GM21367 (cell line): ENCODE results near the gene TRA2B.
"Not testable (repeated sequence)": the region's sequence is repeated elsewhere in the genome, so short reads cannot be mapped to it uniquely, and the experiment has no call there.

Source experiments
- ATAC-seq: cut with Tn5 transposase; IDR thresholded peaks from one replicate; pipeline ENCODE4 v1.9.1; 2021; ENCODE audit not compliant: unreplicated experiment

The TRA2B gene

DNA sequence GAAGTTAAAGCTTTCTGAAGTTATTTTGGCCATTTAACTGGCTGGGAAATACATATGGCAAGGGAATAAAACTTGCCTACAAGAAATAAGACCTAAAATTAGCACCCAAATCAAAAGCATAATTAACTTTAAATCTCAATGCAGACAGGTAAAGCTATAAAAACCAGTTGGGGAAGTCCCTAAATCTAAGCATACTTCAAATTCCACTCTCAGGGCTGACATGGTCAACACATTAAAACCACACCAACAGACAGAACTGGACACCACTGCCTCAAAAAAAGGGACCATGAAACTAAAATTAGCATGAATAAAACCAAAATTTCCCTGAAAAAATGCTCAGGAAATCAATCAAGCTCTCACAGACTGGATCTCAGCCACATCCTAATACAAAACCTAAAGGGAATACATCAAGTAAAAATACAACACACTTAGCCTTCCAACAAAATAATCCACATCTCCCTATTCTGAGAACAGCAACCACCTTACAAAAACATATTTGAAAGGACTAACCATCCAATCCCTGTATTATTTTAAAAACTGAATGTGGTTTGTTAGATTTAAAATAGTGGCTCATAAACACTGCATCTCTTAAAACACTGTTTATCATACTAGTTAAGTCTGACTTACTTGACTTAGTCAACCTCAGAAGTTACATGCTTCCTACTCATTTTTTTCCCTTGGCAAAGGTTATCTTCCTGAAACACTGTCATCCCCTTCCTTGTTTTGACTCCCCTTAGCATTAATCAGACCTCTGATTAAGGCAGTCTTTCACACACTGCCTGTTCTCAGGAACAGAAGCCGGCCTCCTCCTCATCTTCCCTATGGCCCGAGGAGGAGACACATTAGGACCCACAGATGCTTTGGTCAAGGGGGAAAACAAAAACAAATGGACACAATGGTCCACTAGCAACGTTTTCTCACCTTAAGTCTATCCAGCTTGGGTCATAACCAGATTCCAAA lies 8.3 kb downstream of the TRA2B start:
- no peak for ATAC-seq

DNA sequence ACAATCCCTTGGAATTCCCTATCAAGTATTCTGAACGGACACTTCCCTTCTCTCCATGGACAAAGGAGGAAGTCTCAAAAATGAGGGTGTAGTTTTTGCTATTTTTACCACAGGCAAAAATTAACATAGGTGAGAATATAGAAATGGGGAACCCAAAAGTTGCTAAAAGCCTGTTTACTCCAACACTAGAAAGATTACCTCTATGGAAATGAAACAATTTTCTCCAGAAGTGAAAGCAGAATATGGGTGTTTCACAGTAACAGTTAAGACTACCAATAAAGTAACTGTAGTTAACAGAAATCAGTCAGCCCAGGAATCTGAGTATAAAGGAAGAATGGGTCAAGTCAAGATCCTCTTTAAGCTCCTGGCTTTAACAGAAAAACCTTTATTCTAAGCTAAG lies 9.3 kb downstream of the TRA2B start:
- no peak for ATAC-seq

DNA sequence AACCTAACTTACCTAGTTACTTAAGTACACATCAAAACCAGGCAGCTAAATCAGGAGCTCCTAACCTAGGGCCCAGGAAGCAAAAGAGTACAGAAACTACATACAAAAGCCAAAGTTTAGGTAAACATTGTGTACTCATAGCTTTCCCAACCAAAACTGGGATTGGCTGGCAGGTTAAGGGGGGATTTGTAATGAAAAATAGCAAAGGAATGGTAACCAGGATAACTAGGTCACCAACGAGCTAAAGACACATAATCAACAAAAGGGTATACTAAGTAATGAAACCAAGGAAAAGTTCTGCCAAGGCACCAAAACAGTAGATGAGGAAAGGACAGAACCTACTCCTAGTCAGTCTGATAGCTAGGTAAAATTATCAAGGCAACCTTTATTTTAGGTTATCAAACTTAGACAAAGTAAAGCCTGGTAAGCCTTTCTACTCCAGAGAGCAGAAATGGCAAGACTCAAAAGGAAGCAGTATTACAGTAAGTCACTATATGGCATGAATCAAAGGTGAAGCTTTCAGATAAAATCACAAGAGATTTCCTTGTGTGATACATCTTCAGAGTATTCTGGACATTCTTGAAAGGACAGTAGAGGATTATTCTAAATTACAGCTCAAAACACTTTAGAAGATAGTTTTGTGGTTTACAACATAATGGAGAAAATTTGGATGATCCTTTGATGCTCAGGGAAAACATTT lies 10.2 kb downstream of the TRA2B start:
- no peak for ATAC-seq

DNA sequence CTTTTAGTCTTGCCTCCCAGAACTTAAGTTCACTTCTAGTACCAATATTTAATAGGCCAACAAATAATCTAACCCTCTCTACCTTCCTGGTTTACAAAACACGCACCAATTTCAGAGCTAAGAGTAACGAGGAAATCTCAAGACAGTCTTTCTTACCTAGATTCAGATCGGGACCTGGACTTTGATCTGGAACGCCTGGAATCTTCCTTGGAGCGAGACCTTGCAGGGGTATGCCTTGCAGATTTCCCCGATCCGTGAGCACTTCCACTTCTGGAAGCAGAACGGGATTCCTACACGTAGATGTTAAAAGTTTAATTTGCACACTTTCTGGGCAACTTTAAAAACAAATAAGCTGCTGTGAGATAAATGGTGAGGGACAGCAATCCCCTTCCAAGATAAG lies 11.4 kb downstream of the TRA2B start:
- ATAC-seq = no peak

DNA sequence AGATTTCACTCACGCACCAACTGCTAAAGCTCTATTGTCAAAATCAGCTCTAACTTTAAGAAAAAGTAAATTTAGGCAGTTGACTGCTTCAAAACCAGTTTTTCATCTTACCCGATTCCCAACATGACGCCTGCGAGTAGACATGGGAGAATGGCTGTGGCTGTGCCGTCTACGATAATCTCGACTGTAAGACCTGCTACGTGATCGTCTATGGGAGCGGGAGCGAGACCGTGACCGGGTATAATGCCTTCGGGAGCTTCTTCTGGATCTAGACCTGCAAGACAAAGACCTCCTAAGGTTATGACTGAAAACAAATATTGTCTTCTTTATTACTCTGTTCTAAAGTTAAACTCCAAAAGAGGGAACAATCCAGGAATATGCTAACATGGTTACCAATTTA lies 12.5 kb downstream of the TRA2B start:
- ATAC-seq = no peak

DNA sequence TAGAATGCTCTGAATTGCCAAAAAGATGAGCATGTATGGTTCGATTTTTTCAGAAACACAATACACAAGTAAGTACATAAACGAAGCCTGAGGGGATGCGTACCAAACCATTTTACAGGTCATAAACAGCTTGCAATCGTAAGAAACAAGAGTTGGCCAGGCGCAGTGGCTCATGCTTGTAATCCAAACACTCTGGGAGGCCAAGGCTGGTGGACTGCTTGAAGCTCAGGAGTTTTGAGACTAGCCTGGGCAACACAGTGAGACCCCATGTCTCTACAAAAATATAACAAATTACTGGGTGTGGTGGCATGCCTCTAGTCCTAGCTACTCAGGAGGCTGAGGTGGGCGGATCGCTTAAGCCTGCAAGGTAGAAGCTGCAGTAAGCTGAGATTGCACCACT lies 13.4 kb downstream of the TRA2B start:
- no peak for ATAC-seq

DNA sequence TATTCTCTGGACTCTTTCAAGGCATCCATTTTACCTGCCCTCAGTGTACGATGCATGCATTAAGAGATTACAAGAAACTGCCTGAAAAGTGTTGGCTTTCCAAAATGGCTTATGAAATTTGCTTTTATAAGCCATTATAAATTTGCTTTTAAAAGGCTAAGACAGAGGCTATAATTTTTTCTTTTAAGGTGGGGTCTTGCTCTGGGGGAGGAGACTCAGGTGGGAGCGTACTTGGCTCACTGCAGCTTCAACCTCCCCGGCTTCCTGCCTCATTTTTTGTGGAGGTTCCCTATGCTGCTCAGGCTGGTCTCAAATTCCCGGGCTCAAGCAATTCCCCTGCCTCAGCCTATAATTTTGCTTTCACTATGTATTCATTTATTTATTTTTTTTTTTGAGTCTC lies 17.6 kb downstream of the TRA2B start:
- no peak for ATAC-seq

DNA sequence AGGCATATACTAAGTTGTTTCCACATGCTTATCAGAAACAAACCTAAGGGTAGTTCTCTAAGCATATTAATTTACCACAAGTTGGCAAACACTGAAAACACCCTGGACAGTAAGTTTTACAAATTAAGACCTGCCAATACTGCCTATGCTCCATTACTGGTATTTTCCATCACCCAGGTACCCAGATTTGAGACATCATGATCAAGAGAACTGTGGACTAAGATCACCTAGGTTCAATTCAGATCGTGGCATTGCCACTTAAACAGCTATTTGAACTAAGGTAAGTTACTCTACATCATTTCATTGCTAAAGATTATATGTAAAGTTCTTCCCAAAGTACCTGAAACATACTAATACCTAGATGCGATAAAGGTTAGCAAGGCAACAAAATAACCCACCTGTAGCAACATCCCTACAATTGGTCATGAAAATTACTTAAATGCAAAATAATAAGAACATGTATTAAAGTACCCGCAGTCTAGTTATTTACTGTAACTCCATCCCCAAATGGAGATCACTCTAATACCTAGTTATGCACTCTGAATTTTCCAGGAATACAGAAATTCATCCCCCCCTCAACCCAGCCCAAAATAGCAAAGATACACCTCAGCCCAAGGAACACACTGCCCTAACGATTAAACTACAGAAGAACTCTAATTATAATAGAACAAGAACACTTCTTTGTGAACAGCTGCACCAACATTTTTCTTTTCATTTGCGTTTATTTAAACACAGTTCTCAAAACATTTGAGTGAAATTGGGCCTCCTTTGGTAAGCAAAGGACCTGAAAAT lies 21.6 kb downstream of the TRA2B start:
- ATAC-seq = no peak

DNA sequence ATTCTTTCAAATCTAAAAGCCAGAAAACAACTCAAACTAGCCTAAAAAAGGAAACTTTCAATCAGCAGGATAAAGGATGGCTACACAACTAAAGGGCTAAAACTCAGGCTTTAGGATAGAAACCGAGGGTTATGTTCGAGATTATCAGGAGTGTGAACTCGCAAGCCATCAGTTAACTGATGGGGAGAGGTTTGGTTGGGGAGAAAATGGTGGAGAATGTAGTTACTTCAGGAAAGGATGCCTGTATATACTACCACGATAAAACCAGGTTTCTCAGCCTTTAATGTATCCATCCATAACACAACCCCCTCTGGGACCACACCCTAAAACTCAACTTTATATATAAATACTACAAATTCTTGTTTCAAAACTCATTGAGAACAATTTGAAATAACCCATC lies 22.2 kb downstream of the TRA2B start:
- ATAC-seq = no peak

DNA sequence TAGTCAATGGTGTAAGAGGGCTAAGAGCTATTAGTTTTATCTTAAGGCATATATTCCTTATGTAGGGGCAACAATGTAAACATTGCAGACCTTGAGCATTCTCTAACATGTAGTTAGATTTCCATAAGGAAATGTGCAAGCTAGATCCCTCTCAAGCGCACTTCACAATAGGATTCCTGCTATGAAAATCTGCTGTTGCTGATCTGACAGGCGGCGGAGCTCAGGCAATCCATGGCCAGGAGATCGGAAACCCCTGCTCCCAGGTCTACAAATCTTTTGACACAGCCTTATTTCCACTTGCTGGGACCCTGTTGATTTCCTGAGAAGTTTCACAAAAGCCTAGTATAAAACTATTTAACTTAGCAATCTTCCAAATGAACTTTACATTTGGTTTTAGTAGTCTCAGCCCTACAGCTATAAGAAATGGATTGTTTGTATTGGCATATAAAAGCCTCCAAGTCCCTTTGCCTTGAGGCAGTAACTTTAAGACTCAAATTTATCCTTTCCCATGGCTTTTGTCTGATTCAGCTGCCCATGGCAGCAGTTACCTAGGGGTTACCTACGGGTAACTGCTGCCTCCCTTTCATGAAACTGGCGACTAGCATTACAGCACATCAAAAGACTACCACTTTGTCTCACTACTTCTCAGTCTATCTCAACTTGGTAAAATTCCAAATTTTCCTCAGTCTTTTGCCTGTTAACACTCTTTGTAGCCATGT lies 22.7 kb downstream of the TRA2B start:
- ATAC-seq = no peak

DNA sequence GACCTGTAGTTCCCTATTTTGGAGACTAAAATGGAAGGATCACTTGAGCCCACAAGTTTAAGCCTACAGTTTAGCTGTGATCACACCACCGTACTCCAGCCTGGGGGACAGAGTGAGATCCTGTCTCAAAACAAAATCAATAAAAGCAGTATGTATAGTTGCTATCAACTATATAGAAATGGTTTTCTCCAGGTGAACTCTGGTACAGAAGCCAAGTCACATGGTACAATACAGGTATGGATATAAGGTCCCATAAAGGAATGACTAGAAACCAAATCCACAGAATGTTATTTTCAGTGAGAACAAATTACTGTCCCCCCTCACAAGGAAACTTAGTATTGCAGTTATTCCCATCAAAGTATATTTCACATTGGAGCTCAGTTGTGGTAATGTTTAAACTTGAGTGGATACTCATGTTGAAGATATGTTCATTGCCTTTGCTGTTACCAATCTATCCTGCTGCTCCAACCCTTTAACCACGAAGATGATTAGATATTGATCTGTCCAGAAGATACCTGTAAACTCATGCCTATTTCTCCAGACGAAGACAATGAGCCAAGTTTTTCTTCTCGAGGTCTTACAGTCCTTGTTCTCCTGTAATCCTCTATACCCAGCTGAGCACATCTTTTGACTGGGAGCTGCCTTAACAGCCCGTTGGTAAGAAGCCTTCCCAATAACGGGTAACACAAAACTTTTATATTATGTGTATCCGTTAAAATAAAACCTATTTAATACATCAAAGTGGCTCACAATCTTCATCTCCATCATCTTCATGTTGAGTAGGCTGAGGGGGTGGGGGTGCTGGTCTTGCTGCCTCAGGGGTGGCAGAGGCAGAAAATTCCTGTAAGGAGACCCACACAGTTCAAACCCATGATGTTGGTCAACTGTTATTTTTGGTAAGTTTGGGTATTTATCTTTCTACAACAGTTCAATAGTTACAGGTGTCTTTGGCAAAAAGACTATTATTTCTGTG lies 24.6 kb downstream of the TRA2B start:
- ATAC-seq = no peak

DNA sequence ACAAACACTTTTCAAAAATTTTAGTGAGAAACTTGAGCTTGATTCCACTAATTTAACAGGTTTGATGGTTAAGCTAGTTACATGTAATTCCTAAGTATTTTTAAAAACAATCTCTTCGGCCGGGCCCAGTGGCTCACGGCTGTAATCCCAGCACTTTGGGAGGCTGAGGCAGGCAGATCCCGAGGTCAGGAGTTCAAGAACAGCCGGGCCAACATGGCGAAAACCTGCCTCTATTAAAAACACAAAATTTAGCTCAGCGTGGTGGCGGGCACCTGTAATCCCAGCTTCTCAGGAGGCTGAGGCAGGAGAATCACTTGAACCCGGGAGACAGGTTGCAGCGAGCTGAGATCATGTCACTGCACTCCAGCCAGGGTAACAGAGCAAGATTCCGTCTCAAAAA lies 25.3 kb downstream of the TRA2B start:
- no peak for ATAC-seq

DNA sequence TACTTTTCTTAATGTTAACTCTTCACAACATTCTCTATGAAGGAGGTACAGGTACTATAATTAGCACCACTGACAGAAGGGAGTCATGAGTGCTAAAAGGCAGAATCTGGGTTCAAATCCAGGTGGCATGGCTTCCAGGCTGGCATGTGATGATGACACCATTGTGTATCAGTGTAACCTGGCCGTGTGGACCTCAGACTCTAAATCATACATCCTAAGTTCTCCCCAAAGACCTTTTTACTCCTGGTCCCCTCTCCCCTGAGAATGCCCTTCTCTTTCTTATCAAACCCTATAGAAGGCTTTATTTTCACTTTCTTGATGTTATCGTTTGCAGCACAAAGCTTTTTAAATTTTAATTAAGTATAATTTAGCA lies 26.8 kb downstream of the TRA2B start:
- ATAC-seq = not testable (repeated sequence)

DNA sequence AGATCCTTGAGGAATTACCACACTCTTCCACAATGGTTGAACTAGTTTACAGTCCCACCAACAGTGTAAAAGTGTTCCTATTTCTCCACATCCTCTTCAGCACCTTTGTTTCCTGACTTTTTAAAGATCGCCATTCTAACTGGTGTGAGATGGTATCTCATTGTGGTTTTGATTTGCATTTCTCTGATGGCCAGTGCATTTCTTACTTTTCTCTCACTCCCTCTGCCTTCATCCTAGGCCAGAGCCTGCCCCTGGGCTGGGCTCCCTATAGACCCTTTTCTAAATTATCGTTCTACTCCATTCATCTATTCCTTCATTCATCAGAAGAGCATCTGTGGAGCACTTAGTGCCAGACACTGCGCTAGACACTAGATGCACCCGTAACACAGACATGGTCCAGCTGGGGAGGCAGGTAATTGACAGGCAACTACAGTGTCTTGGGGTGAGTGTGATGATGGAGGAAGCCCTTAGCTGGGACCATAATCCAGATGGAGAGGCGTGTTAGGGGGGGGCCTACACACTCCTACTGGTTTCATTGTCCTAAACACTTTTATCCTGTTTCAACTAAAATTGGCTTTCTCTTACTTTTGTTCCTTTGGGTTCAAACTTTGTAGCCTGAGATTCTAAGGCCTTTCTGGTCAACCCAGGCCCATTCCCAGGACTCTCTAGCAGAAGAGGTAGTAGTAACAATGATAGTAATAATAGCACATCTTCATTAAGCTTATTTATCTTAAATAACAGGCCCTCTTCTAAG lies 27.3 kb downstream of the TRA2B start:
- not testable (repeated sequence) for ATAC-seq

DNA sequence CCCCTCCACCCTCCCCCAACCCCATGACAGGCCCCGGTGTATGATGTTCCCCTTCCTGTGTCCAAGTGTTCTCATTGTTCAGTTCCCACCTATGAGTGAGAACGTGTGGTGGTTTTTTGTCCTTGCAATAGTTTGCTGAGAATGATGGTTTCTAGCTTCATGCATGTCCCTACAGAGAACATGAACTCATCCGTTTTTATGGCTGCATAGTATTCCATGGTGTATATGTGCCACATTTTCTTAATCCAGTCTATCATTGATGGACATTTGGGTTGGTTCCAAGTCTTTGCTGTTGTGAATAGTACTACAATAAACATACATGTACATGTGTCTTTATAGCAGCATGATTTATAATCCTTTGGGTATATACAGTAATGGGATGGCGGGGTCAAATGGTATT lies 27.9 kb downstream of the TRA2B start:
- not testable (repeated sequence) for ATAC-seq

DNA sequence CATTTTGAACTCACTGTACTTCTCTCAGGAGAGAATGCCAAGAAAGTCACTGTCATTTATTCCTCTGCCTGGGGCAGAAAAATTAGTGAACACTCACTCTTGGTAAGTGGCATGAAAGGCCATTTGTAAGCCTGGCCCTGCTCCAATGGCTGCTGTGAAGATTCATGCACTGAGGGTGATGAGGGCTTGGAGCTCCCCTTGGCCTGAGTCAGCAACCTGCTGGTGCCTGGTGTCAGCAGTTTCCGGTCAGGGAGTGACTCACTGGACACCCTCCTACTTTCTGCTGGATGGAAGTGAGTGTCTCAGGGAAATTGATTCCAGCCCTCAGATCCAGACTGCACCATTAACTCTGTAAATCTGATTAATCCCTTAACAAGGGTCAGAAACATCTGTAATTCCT lies 37.6 kb downstream of the TRA2B start:
- no peak for ATAC-seq

DNA sequence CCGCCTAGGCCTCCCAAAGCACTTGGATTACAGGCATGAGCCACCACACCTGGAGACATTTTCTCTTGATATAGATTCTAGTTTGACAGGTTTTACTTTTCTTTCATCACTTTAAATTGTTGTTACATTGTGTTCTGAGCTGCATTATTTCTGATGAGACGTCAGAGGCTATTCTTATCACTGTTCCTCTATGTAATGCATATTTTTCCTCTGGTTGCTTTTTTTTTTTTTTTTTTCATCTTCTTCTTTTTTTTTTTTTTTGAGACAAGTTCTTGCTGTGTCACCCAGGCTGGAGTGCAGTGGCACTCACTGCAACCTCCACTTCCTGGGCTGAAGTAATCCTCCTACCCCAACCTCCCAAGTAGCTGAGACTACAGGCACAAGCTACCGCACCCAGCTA lies 41.2 kb downstream of the TRA2B start:
- no peak for ATAC-seq

DNA sequence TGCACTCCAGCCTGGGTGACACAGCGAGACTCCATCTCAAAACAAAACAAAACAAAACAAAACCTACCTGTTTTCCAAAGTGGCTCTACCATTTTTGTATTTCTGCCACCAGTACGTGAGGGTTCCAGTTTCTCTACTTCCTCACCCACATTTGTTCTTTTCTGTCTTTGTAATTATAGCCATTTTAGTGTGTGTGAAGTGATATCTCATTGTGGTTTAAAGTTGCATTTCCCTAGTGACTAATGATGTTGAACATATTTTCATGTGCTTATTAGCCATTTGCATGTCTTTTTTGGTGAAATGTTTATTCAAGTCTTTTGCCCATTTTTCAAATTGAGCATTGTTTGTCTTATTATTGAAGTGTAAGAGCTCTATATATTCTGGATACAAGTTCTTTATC lies 50.7 kb downstream of the TRA2B start:
- no peak for ATAC-seq

DNA sequence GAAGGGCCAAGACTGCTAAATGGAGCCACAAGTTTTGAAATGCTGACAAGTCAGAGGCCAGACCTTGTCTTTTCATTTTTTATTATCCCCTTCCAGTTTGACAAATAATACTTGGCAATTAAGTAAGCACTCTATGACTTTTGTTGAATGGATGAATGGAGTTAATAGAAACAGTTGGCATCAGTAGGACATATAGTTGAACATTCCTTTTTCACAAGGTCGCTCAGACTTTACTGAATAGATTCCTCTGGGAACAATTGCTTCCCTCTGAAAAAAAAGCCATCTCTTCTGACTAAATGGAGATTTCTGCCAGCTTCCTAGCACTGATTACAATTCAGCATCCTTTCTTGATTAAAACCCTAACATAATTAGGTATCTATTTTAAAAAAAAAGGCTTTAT lies 53.2 kb downstream of the TRA2B start:
- no peak for ATAC-seq
